Liver (tissue), 9 donors: ENCODE data around the gene NR2C2AP. TPM values are rescaled to one million over a fixed set of nuclear protein-coding genes. Genes with fewer than 3 reads are reported as not detected.

Experiments used
- DNase-seq: peaks from one replicate; pipeline ENCODE4 v3.0.0-alpha.2; 2017; ENCODE audit warnings: low spot score
- H3K27ac ChIP-seq, 2 donors: one replicate each; pipeline ENCODE4 v1.7.0; 2013; ENCODE audit warnings: inconsistent platforms in 2 of 2, low read length in 2 of 2, control low read depth in 1 of 2, low read depth in 1 of 2, mild to moderate bottlenecking in 1 of 2
- H3K27me3 ChIP-seq, 4 donors: one replicate each; pipeline versions ENCODE4 v1.6.1 to v1.7.0; 2013; ENCODE audit warnings: low read length in 3 of 4, inconsistent platforms in 1 of 4, mild to moderate bottlenecking in 1 of 4, moderate library complexity in 1 of 4; ENCODE audit not compliant: control insufficient read depth in 4 of 4, insufficient read depth in 4 of 4
- H3K36me3 ChIP-seq, 4 donors: one replicate each; pipeline versions ENCODE4 v1.6.1 to v1.7.0; 2013; ENCODE audit warnings: low read length in 3 of 4, mild to moderate bottlenecking in 3 of 4, low read depth in 1 of 4, moderate library complexity in 1 of 4; ENCODE audit not compliant: control insufficient read depth in 4 of 4, insufficient read depth in 3 of 4
- H3K4me1 ChIP-seq, 4 donors: one replicate each; pipeline versions ENCODE4 v1.6.1 to v1.7.0; 2013; ENCODE audit warnings: low read length in 3 of 4, mild to moderate bottlenecking in 3 of 4, moderate library complexity in 1 of 4; ENCODE audit not compliant: control insufficient read depth in 4 of 4, insufficient read depth in 4 of 4
- H3K4me3 ChIP-seq, 3 donors: one replicate each; pipeline versions ENCODE4 v1.6.1 to v1.7.0; 2013; ENCODE audit warnings: low read length in 3 of 3, control low read depth in 1 of 3, low read depth in 1 of 3, mild to moderate bottlenecking in 1 of 3
- H3K9ac ChIP-seq, 2 donors: one replicate each; pipeline ENCODE4 v1.7.0; 2013; ENCODE audit warnings: low read length in 2 of 2, mild to moderate bottlenecking in 2 of 2, moderate library complexity in 2 of 2, control low read depth in 1 of 2, low read depth in 1 of 2
- H3K9me3 ChIP-seq, 4 donors: one replicate each; pipeline versions ENCODE4 v1.6.1 to v1.7.0; 2013; ENCODE audit warnings: low read length in 3 of 4; ENCODE audit not compliant: control insufficient read depth in 4 of 4
- EGR1 ChIP-seq, 2 donors: IDR thresholded peaks; 2 replicates each; pipeline ENCODE4 v1.6.1; 2016 to 2018; ENCODE audit warnings: antibody characterized with exemption in 2 of 2, low read depth in 2 of 2
- FOXA1 ChIP-seq: IDR thresholded peaks from 2 replicates; pipeline ENCODE4 v1.6.1; 2016; ENCODE audit warnings: antibody characterized with exemption
- FOXA2 ChIP-seq: IDR thresholded peaks from 2 replicates; pipeline ENCODE4 v1.6.1; 2016; ENCODE audit warnings: antibody characterized with exemption
- GABPA ChIP-seq, 2 donors: IDR thresholded peaks in 1 of 2; conservative IDR thresholded peaks in 1 of 2; 2 replicates each; pipeline ENCODE4 v1.6.1; 2016; ENCODE audit warnings: antibody characterized with exemption in 2 of 2, mild to moderate bottlenecking in 1 of 2, moderate library complexity in 1 of 2
- HNF4A ChIP-seq, 2 donors: conservative IDR thresholded peaks; 2 replicates each; pipeline ENCODE4 v1.6.1; 2016; ENCODE audit warnings: antibody characterized with exemption in 2 of 2, mild to moderate bottlenecking in 2 of 2
- HNF4G ChIP-seq: IDR thresholded peaks from 2 replicates; pipeline ENCODE4 v1.6.1; 2016; ENCODE audit warnings: antibody characterized with exemption
- JUND ChIP-seq, 2 donors: IDR thresholded peaks; 2 replicates each; pipeline ENCODE4 v1.6.1; 2016; ENCODE audit warnings: antibody characterized with exemption in 2 of 2
- MAX ChIP-seq: IDR thresholded peaks from 2 replicates; pipeline ENCODE4 v1.6.1; 2016; ENCODE audit warnings: antibody characterized with exemption
- NR2F2 ChIP-seq: IDR thresholded peaks from 2 replicates; pipeline ENCODE4 v1.6.1; 2016; ENCODE audit warnings: antibody characterized with exemption
- RAD21 ChIP-seq, 2 donors: IDR thresholded peaks; 2 replicates each; pipeline ENCODE4 v1.6.1; 2016; ENCODE audit warnings: antibody characterized with exemption in 2 of 2, mild to moderate bottlenecking in 2 of 2
- RXRA ChIP-seq, 2 donors: IDR thresholded peaks; 2 replicates each; pipeline ENCODE4 v1.6.1; 2017 to 2018; ENCODE audit warnings: antibody characterized with exemption in 2 of 2, mild to moderate bottlenecking in 1 of 2
- SP1 ChIP-seq: IDR thresholded peaks from 2 replicates; pipeline ENCODE4 v1.6.1; 2018; ENCODE audit warnings: antibody characterized with exemption, mild to moderate bottlenecking
- TAF1 ChIP-seq: conservative IDR thresholded peaks from 2 replicates; pipeline ENCODE4 v1.6.1; 2016; ENCODE audit warnings: antibody characterized with exemption, mild to moderate bottlenecking
- YY1 ChIP-seq: IDR thresholded peaks from 2 replicates; pipeline ENCODE4 v1.6.1; 2016; ENCODE audit warnings: antibody characterized with exemption, mild to moderate bottlenecking
- WGBS: extraction: QIAGEN DNeasy Blood & Tissue Kit; methylation state at CpG from one replicate; pipeline ENCODE4 v1.1.7; 2013; 5-methylcytosine and 5-hydroxymethylcytosine counted together
- polyA plus RNA-seq, 2 donors: library from polyadenylated mRNA; stranded (reverse) in 1 of 2; unstranded in 1 of 2; fragments of 200-250 nt in 1 of 2; fragments of >200 nt in 1 of 2; fragmentation: Nextera tagmentation in 1 of 2; extraction: Ambion mirVana in 1 of 2; gene quantifications; one replicate each; pipeline versions ENCODE4 v1.2.1 to v1.2.3, GENCODE V29; 2013 to 2015
- total RNA-seq, 2 donors: library from RNA; depleted of rRNA; stranded (reverse); fragments of >200 nt; gene quantifications; one replicate each; pipeline ENCODE4 v1.2.3, GENCODE V29; 2014
- TF ChIP-seq, protein P1 (sequence below): IDR thresholded peaks from 2 replicates; pipeline ENCODE4 v1.6.1; 2016; ENCODE audit warnings: antibody characterized with exemption, mild to moderate bottlenecking
- TF ChIP-seq, protein P2 (sequence below): fragments of 150-350 bp; IDR thresholded peaks from 2 replicates; pipeline ENCODE4 v1.5.1; 2017; ENCODE audit warnings: improper control_type of control experiment, low read depth, low read length; ENCODE audit not compliant: missing input control
- donor health status: healthy.
- donor health status: healthy.
- donor health status: healthy.
- donor health status: healthy.
- donor health status: healthy.

The NR2C2AP gene, protein sequence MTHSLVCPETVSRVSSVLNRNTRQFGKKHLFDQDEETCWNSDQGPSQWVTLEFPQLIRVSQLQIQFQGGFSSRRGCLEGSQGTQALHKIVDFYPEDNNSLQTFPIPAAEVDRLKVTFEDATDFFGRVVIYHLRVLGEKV
- total RNA-seq, result 1 to 10 TPM; 3.4 to 4.4 TPM
- polyA plus RNA-seq, result 1 to 10 TPM; 3.7 to 5.7 TPM

- Histone ChIP-seq H3K27me3 (no peaks in the 10 kb centered on the region), H3K9me3 (no peaks in the 10 kb centered on the region), H3K36me3 (peaks cover 2 to 16% (median 7%) of the 10 kb centered on the region in 4 donors), H3K4me1 (peaks cover 2 to 13% (median 9%) of the 10 kb centered on the region in 4 donors), H3K9ac (peak within 1 kb of the TSS; percentile 74 to 82), H3K27ac (peak within 1 kb of the TSS; percentile 49 to 61), H3K4me3 (peak within 1 kb of the TSS; percentile 67 to 94 (median 70))
- 6% methylated on average over 60 of the region's 60 CpGs for WGBS
- peak; percentile 89 for DNase-seq
- TF ChIP-seq HNF4G (no peak), RXRA (IDR thresholded peaks at IDR 0.05) (no peak), TAF1 (no peak), YY1 (peak; percentile 53), EGR1 (IDR thresholded peaks at IDR 0.05; ENCODE audit: low read depth in 2 of 2) (no peak), FOXA1 (no peak), JUND (IDR thresholded peaks at IDR 0.05) (no peak), HNF4A (conservative IDR thresholded peaks at IDR 0.05) (peak in 1 of 2 donors; percentile 19), NR2F2 (no peak), FOXA2 (no peak), MAX (peak; percentile 98), RAD21 (IDR thresholded peaks at IDR 0.05) (peak in 1 of 2 donors; percentile 32), GABPA (IDR thresholded peaks at IDR 0.05 in 1 of 2, conservative IDR thresholded peaks at IDR 0.05 in 1 of 2) (peak in 1 of 2 donors; percentile 85), SP1 (no peak)
- TF ChIP-seq, protein P1, sequence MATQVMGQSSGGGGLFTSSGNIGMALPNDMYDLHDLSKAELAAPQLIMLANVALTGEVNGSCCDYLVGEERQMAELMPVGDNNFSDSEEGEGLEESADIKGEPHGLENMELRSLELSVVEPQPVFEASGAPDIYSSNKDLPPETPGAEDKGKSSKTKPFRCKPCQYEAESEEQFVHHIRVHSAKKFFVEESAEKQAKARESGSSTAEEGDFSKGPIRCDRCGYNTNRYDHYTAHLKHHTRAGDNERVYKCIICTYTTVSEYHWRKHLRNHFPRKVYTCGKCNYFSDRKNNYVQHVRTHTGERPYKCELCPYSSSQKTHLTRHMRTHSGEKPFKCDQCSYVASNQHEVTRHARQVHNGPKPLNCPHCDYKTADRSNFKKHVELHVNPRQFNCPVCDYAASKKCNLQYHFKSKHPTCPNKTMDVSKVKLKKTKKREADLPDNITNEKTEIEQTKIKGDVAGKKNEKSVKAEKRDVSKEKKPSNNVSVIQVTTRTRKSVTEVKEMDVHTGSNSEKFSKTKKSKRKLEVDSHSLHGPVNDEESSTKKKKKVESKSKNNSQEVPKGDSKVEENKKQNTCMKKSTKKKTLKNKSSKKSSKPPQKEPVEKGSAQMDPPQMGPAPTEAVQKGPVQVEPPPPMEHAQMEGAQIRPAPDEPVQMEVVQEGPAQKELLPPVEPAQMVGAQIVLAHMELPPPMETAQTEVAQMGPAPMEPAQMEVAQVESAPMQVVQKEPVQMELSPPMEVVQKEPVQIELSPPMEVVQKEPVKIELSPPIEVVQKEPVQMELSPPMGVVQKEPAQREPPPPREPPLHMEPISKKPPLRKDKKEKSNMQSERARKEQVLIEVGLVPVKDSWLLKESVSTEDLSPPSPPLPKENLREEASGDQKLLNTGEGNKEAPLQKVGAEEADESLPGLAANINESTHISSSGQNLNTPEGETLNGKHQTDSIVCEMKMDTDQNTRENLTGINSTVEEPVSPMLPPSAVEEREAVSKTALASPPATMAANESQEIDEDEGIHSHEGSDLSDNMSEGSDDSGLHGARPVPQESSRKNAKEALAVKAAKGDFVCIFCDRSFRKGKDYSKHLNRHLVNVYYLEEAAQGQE, result peak; percentile 22
- TF ChIP-seq, protein P2, sequence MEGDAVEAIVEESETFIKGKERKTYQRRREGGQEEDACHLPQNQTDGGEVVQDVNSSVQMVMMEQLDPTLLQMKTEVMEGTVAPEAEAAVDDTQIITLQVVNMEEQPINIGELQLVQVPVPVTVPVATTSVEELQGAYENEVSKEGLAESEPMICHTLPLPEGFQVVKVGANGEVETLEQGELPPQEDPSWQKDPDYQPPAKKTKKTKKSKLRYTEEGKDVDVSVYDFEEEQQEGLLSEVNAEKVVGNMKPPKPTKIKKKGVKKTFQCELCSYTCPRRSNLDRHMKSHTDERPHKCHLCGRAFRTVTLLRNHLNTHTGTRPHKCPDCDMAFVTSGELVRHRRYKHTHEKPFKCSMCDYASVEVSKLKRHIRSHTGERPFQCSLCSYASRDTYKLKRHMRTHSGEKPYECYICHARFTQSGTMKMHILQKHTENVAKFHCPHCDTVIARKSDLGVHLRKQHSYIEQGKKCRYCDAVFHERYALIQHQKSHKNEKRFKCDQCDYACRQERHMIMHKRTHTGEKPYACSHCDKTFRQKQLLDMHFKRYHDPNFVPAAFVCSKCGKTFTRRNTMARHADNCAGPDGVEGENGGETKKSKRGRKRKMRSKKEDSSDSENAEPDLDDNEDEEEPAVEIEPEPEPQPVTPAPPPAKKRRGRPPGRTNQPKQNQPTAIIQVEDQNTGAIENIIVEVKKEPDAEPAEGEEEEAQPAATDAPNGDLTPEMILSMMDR, result no peak
These were observed at the start of gene NR2C2AP for GRCh38 chr19:19203012-19203856. TSS of gene NR2C2AP (minus strand) at chr19:19203414. CDS start at chr19:19203060, 354 bp downstream.

GRCh38 chr19:19250196-19250801, 47.1 kb upstream of the NR2C2AP start:
- TF ChIP-seq FOXA2 (no peak), RXRA (IDR thresholded peaks at IDR 0.05) (peak in 1 of 2 donors; percentile 31)

More at GRCh38 chr19:19250196-19250801, 47.1 kb upstream of the NR2C2AP start:
- no peak for DNase-seq
- Histone ChIP-seq H3K9ac (no peak overlapping the region), H3K9me3 (no peaks in the 10 kb centered on the region), H3K27ac (no peak overlapping the region), H3K36me3 (no peaks in the 10 kb centered on the region), H3K4me1 (no peaks in the 10 kb centered on the region), H3K27me3 (no peaks in the 10 kb centered on the region), H3K4me3 (no peak overlapping the region)
- 56% methylated on average over 5 of the region's 5 CpGs for WGBS
